Neuron (in vitro differentiated cells): ENCODE measurements around the gene DDX59.
"Not testable (repeated sequence)": the region's sequence is repeated elsewhere in the genome, so short reads cannot be mapped to it uniquely, and the experiment has no call there.

ENCODE experiments used
- H2AFZ ChIP-seq: one replicate; pipeline ENCODE4 v1.6.1; 2013; ENCODE audit warnings: low read depth, mild to moderate bottlenecking, inconsistent platforms, low read length, moderate library complexity
- H3K27me3 ChIP-seq: one replicate; pipeline ENCODE4 v1.6.1; 2013; ENCODE audit warnings: low read length; ENCODE audit not compliant: insufficient read depth
- H3K36me3 ChIP-seq: one replicate; pipeline ENCODE4 v1.6.1; 2013; ENCODE audit warnings: low read length; ENCODE audit not compliant: insufficient read depth
- H3K4me1 ChIP-seq: one replicate; pipeline ENCODE4 v1.6.1; 2013; ENCODE audit warnings: low read length; ENCODE audit not compliant: insufficient read depth
- H3K4me3 ChIP-seq: 2 replicates; pipeline ENCODE4 v1.5.1; 2013; ENCODE audit warnings: mild to moderate bottlenecking, low read length, moderate library complexity
- H3K9me3 ChIP-seq: one replicate; pipeline ENCODE4 v1.6.1; 2013; ENCODE audit warnings: low read length

DDX59 gene

GRCh38 chr1:200634261-200635122 lies 35.2 kb downstream of the DDX59 start:
- Histone ChIP-seq H3K4me3 (no peak overlapping the region), H3K9me3 (no peaks in the 10 kb centered on the region), H3K4me1 (peaks cover 4% of the 10 kb centered on the region), H3K27me3 (no peaks in the 10 kb centered on the region), H2AFZ (no peak overlapping the region), H3K36me3 (no peaks in the 10 kb centered on the region)

- peaks cover 4% of the 10 kb centered on the region for H3K4me1 ChIP-seq
- no peak overlapping the region for H3K4me3 ChIP-seq
- no peak overlapping the region for H2AFZ ChIP-seq
- no peaks in the 10 kb centered on the region for H3K9me3 ChIP-seq
- no peaks in the 10 kb centered on the region for H3K36me3 ChIP-seq
- H3K27me3 ChIP-seq = no peaks in the 10 kb centered on the region
Observed at GRCh38 chr1:200631375-200631774, 38.3 kb downstream of the DDX59 start.

DNA sequence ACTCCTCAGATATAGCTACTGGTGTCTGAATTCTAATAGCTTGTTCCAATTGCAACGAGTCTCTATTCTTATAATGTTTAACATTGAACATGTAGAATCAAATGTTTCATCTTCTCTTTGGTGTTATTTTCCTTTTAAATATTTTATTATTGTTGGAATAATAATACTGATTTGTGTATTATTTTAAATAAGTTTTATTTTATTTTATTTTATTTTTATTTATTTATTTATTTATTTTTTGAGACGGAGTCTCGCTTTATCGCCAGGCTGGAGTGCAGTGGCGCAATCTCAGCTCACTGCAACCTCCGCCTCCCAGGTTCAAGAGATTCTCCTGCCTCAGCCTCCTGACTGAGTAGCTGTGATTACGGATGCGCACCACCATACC lies 39.2 kb downstream of the DDX59 start:
- H2AFZ ChIP-seq, H3K36me3 ChIP-seq, H3K4me1 ChIP-seq, H3K4me3 ChIP-seq, H3K9me3 ChIP-seq, H3K27me3 ChIP-seq: not testable (repeated sequence)

DNA sequence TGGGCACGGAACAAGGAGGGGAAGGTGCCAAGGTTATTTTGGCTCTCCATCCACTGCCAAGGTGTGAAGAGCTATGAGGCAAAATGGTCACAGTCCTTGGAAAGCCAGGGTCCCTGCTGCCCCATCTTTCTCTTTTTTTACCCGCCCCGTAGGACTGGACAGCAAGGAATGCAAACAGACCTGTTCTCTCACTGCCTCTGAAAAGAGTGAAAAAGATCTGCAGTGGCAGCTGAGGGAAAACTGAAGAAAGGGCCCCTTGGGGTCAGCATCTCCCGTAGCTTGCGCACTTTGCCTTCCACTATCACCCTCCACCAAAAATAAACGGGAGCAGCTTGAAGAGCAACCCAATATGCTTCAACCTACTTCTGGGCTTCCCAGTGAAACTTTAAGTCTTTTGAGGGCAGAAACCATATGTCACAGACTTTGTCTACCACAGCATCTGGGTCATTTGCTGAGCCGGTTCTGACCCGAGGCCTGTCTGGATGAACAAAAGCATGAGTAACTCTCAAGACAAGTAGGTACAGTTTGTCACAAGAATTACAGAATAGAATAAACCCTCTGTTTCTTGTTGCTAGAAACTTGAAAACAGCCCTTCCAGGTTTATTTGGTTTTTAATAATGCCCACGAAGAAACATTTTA lies 39.7 kb downstream of the DDX59 start:
- no peaks in the 10 kb centered on the region for H3K27me3 ChIP-seq
- H3K36me3 ChIP-seq = no peaks in the 10 kb centered on the region
- no peak overlapping the region for H3K4me3 ChIP-seq
- H2AFZ ChIP-seq = no peak overlapping the region
- peaks cover 13% of the 10 kb centered on the region for H3K4me1 ChIP-seq
- no peaks in the 10 kb centered on the region for H3K9me3 ChIP-seq

DNA sequence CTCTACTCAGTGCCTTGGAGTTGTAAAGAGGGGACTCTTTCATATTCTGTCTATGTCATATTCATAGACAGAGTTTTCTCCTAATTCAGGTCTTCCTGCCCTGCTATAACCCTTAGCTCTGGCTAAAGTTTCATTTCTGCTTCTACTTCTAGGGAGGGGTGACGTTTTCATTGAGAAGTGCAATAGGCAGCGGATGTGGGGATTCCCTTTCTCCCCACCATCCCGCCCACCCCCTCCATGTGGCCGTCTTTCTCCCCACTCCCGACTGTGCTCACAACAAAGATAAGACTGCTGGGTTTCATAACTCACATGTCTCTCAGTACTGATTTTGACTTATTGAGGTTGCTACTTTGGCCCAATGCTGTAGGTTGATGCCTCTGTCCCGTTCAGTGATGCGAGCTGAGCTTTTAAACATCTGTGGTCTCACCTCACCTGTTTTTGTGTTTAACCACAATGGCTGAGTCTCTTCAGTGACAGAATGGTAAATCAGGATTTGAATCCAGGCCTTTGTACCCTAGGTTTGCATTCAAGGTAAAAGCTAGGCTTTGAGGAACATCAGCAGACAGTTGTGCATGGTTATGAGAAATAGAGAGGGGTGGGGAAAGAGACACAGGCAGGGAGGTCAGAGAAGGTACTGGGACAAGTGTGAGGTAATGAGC lies 41.4 kb downstream of the DDX59 start:
- Histone ChIP-seq H2AFZ (no peak overlapping the region), H3K4me3 (no peak overlapping the region), H3K27me3 (no peaks in the 10 kb centered on the region), H3K4me1 (peaks cover 17% of the 10 kb centered on the region), H3K9me3 (no peaks in the 10 kb centered on the region), H3K36me3 (no peaks in the 10 kb centered on the region)

GRCh38 chr1:200627575-200628222 lies 42.0 kb downstream of the DDX59 start:
- no peaks in the 10 kb centered on the region for H3K36me3 ChIP-seq
- peaks cover 17% of the 10 kb centered on the region for H3K4me1 ChIP-seq
- H3K9me3 ChIP-seq = no peaks in the 10 kb centered on the region
- H3K27me3 ChIP-seq = no peaks in the 10 kb centered on the region
- H2AFZ ChIP-seq = no peak overlapping the region
- H3K4me3 ChIP-seq = no peak overlapping the region

GRCh38 chr1:200626853-200627534 lies 42.7 kb downstream of the DDX59 start:
- peaks cover 17% of the 10 kb centered on the region for H3K4me1 ChIP-seq
- H3K9me3 ChIP-seq = no peaks in the 10 kb centered on the region
- no peaks in the 10 kb centered on the region for H3K36me3 ChIP-seq
- no peak overlapping the region for H3K4me3 ChIP-seq
- no peaks in the 10 kb centered on the region for H3K27me3 ChIP-seq
- no peak overlapping the region for H2AFZ ChIP-seq

DNA sequence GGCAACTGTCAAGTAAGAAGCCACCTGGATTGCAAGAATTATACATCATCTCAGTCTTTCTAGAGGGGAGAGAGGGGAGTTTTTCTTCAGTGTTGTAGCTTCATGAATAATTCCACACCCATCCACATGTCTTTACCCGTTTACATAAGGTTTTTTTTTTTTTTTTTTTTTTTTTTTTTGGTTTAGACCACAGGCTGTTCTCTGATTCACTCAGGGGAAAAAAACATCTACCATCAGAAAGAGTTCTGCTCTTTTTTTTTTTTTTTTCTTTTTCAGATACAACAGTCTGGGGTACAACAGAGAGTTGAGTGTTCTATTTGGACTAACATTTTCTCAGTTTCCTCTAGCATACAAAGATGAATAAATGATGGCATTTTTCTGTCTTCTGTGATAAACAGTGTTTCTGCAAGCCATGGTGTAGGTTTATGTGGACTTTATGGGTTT lies 44.3 kb downstream of the DDX59 start:
- Histone ChIP-seq H3K36me3 (no peaks in the 10 kb centered on the region), H3K4me3 (no peak overlapping the region), H3K27me3 (no peaks in the 10 kb centered on the region), H2AFZ (no peak overlapping the region), H3K4me1 (peaks cover 20% of the 10 kb centered on the region), H3K9me3 (no peaks in the 10 kb centered on the region)

GRCh38 chr1:200624679-200625335 lies 44.9 kb downstream of the DDX59 start:
- Histone ChIP-seq H3K27me3 (no peaks in the 10 kb centered on the region), H3K4me1 (peaks cover 17% of the 10 kb centered on the region), H2AFZ (no peak overlapping the region), H3K36me3 (no peaks in the 10 kb centered on the region), H3K4me3 (no peak overlapping the region), H3K9me3 (no peaks in the 10 kb centered on the region)

DNA sequence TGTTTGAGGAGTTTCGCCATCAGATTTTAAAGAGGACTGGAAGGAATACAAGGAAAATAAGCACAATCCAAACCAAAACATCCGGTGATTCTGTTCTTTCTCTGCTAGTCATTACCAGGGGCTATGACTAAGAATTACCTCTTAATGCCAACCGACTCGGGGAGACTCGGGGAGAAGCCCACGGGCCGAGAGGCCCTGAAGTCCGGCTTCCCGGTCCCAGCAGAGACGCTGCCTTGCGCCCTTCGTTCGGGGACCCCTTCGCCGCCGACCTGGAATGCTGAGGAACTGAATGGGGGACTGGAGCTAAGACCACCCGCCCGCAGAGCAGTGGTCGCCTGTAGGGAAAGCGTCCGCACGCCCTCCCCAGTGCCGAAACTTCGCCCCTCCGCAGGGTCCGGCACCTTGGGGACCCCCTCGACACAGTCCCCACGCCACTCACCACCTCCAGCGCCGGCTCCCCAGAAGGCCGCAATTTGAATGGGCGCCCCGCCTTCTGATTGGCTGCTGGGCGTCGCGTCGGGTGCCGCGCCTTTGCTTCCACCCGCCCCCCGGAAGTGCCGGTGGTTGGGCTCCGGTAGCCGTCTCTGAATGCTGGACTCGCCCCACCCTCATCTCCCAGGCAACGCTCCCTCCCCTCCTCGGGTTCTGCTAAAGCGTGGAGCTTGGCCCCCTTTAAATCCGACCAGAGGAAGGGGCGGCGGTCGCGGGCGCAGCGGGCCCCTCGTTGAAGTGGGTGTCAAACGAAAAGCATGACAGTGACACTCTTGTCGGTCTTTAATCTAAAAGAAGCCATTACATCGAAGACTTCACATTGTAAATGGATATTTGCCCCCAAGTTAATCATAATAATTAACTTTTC lies 49.2 kb downstream of the DDX59 start, which contains the start of gene KIF14:
KIF14 (minus strand) TSS at position 479 of the 859 bp plus-strand sequence. CDS start 2,028 bp downstream, outside the sequence.
- no peaks in the 10 kb centered on the region for H3K9me3 ChIP-seq

GRCh38 chr1:200619894-200620272 lies 49.8 kb downstream of the DDX59 start:
- peaks cover 19% of the 10 kb centered on the region for H3K36me3 ChIP-seq
- no peaks in the 10 kb centered on the region for H3K9me3 ChIP-seq
- peaks cover 11% of the 10 kb centered on the region for H3K4me1 ChIP-seq
- no peaks in the 10 kb centered on the region for H3K27me3 ChIP-seq
- peak overlapping the region; percentile 95 for H2AFZ ChIP-seq
- H3K4me3 ChIP-seq = peak overlapping the region; percentile 90

More for the DNA sequence above, 49.2 kb downstream of the DDX59 start, which contains the start of gene KIF14:
- Histone ChIP-seq H3K4me1 (peaks cover 17% of the 10 kb centered on the region), H3K36me3 (peaks cover 14% of the 10 kb centered on the region), H3K4me3 (peak within 1 kb of the TSS; percentile 90), H2AFZ (peak within 1 kb of the TSS; percentile 95), H3K27me3 (no peaks in the 10 kb centered on the region)
